ENCODE results near the gene GABPB1. TPM values are rescaled to one million over a fixed set of nuclear protein-coding genes. Genes with fewer than 3 reads are reported as not detected.

The GABPB1 gene
- total and polyA plus RNA-seq, 2 of the 13 experiments (the other 11 are each of a cell fraction or from before 2014, with no cell fraction given) = 17.5 to 39.5 TPM

- no peaks in the 10 kb centered on the region for H3K4me1 ChIP-seq (ENCODE audit: insufficient read depth, low read length)
- H3K9ac ChIP-seq (ENCODE audit: insufficient read depth, low read depth, low read length) = no peak overlapping the region
- H3K27ac ChIP-seq (ENCODE audit: extremely low read length, insufficient read depth, low read length) = no peak overlapping the region
- TF ChIP-seq ZNF10 (CRISPR knock-in tag; IDR thresholded peaks at IDR 0.05; ENCODE audit: borderline replicate concordance, low read depth) = no peak
- TF ChIP-seq MLXIP (CRISPR knock-in tag; IDR thresholded peaks at IDR 0.05; ENCODE audit: borderline replicate concordance) = no peak
- no peak for TF ChIP-seq SP5 (CRISPR knock-in tag; IDR thresholded peaks at IDR 0.05; ENCODE audit: borderline replicate concordance, low read depth)
- no peak for TF ChIP-seq KDM1A (CRISPR knock-in tag; IDR thresholded peaks at IDR 0.05)
- no peak for TF ChIP-seq PAXIP1 (CRISPR knock-in tag; conservative IDR thresholded peaks at IDR 0.05)
- no peak for TF ChIP-seq HOXA9 (CRISPR knock-in tag; IDR thresholded peaks at IDR 0.05; ENCODE audit: borderline replicate concordance)
- TF ChIP-seq ZNF343 (CRISPR knock-in tag; IDR thresholded peaks at IDR 0.05) = no peak
- no peak for TF ChIP-seq ATF3 (CRISPR knock-in tag; IDR thresholded peaks at IDR 0.05)
- TF ChIP-seq TCF7 (IDR thresholded peaks at IDR 0.05; ENCODE audit: low read depth) = no peak
- TF ChIP-seq ZNF773 (CRISPR knock-in tag; IDR thresholded peaks at IDR 0.05; ENCODE audit: borderline replicate concordance) = no peak
- H3K36me3 ChIP-seq (replicated peaks in 1 of 2; ENCODE audit: control insufficient read depth in 1 of 2, insufficient read depth in 2 of 2, low read length in 2 of 2) = peaks cover 9 to 44% of the 10 kb centered on the region in 2 experiments
- ChIA-PET CTCF (ENCODE audit: low intra/inter-chr PET ratio, low total read pairs) (no interaction called here), POLR2A (no interaction called here)
- intact Hi-C loops (cut with micrococcal nuclease; ENCODE audit: unreplicated experiment) (no loop called here), in situ Hi-C loops (cut with HindIII; ENCODE audit: extremely low pct_ligation_motif_present, low pct_unique_long_range_greater_than_20kb) (no loop called here)
- ATAC-seq (no peak), DNase-seq (ENCODE audit: low spot score) (no peak), FAIRE-seq (no peak)
- no peaks in the 10 kb centered on the region for H4K20me1 ChIP-seq (ENCODE audit: insufficient read depth, low read length)
- no peak overlapping the region for H3K4me3 ChIP-seq (replicated peaks in 1 of 3; ENCODE audit: insufficient read depth in 1 of 3, low read depth in 2 of 3, low read length in 3 of 3)
- no peak overlapping the region for H3K4me2 ChIP-seq (ENCODE audit: low read depth, low read length)
- WGBS (ENCODE audit: low lambda C conversion rate) = 100% methylated on average over 1 of the region's 1 CpG
- H3K79me2 ChIP-seq (ENCODE audit: insufficient read depth, low read length) = no peaks in the 10 kb centered on the region
- no peaks in the 10 kb centered on the region for H3K9me3 ChIP-seq (ENCODE audit: low read length)
- H2AFZ ChIP-seq (ENCODE audit: low read length) = no peak overlapping the region
- H3K27me3 ChIP-seq (ENCODE audit: control insufficient read depth in 1 of 2, insufficient read depth in 2 of 2, low read length in 2 of 2) = no peaks in the 10 kb centered on the region
- BruUV-seq (replicated peaks) = no TSS peak
Measured at GRCh38 chr15:50304836-50305235, 50.2 kb downstream of the GABPB1 start.

Measured in HepG2 (cell line).